H1 (cell line): ENCODE data around the gene CEBPE. TPM values are rescaled to one million over a fixed set of nuclear protein-coding genes. Genes with fewer than 3 reads are reported as not detected.

Source experiments
- ATF3 ChIP-seq: IDR thresholded peaks from 2 replicates; pipeline ENCODE4 v1.6.1; 2011; ENCODE audit warnings: low read depth, mild to moderate bottlenecking, low read length; ENCODE audit not compliant: insufficient read depth
- BACH1 ChIP-seq: IDR thresholded peaks from 2 replicates; pipeline ENCODE4 v1.6.1; 2012; ENCODE audit warnings: low read length, improper control_type of control experiment
- BRCA1 ChIP-seq: IDR thresholded peaks from 2 replicates; pipeline ENCODE4 v1.6.1; 2012; ENCODE audit warnings: low read depth, low read length, improper control_type of control experiment
- EZH2 ChIP-seq: fragments of 200-600 bp; sonication (generic); IDR thresholded peaks from 2 replicates; pipeline ENCODE4 v1.7.1; 2012; ENCODE audit warnings: low read depth, mild to moderate bottlenecking, moderate library complexity, low read length, inconsistent platforms; ENCODE audit not compliant: severe bottlenecking
- MAFK ChIP-seq: IDR thresholded peaks from 2 replicates; pipeline ENCODE4 v1.6.1; 2012; ENCODE audit warnings: low read depth, mild to moderate bottlenecking, improper control_type of control experiment, low read length
- PHF8 ChIP-seq: fragments of 200-600 bp; sonication (generic); conservative IDR thresholded peaks from 2 replicates; pipeline ENCODE4 v1.7.1; 2012; ENCODE audit warnings: low read depth, mild to moderate bottlenecking, inconsistent platforms, low read length, moderate library complexity
- SIN3A ChIP-seq, 2 experiments: IDR thresholded peaks in 1 of 2; conservative IDR thresholded peaks in 1 of 2; 2 replicates each; pipeline ENCODE4 v1.6.1; 2011 to 2012; ENCODE audit warnings: low read length in 2 of 2, improper control_type of control experiment in 1 of 2, low read depth in 1 of 2, mild to moderate bottlenecking in 1 of 2
- SP1 ChIP-seq: IDR thresholded peaks from 2 replicates; pipeline ENCODE4 v1.6.1; 2011; ENCODE audit warnings: low read depth, low read length
- TAF1 ChIP-seq: IDR thresholded peaks from 2 replicates; pipeline ENCODE4 v1.6.1; 2011; ENCODE audit warnings: mild to moderate bottlenecking, low read depth, low read length
- TAF7 ChIP-seq: optimal IDR thresholded peaks from 2 replicates; pipeline ENCODE3; 2011; ENCODE audit warnings: low read depth, mild to moderate bottlenecking, inconsistent platforms, low read length, moderate library complexity, borderline replicate concordance
- TBP ChIP-seq: IDR thresholded peaks from 2 replicates; pipeline ENCODE4 v1.6.1; 2011; ENCODE audit warnings: low read depth, low read length, improper control_type of control experiment
- YY1 ChIP-seq: IDR thresholded peaks from 2 replicates; pipeline ENCODE4 v1.6.1; 2011; ENCODE audit warnings: low read depth, mild to moderate bottlenecking, low read length
- polyA plus RNA-seq, 7 experiments: library from polyadenylated mRNA; depleted of rRNA in 3 of 7; stranded (reverse) in 5 of 7; unstranded in 2 of 7; fragments of >200 nt in 5 of 7; fragments of 200-250 nt in 2 of 7; gene quantifications; 1 replicate in 5 of 7; 2 replicates in 1 of 7; 4 replicates in 1 of 7; pipeline versions ENCODE4 v1.2.1 to v1.2.3, GENCODE V29; 2011 to 2013; ENCODE audit warnings: missing spikeins in 2 of 7, mixed read lengths in 2 of 7
- total RNA-seq: library from RNA; stranded (reverse); fragmentation: NEBNext Ultra II Directional; extraction: Animal tissue kit (Norgen Biotek cat#: 25700); gene quantifications from 2 replicates; pipeline ENCODE4 v1.2.1, GENCODE V29; 2021

CEBPE gene
- total and polyA plus RNA-seq, 2 of the 8 experiments (the other 6 are each of a cell fraction or from before 2014, with no cell fraction given): 0.05 TPM; not detected in 1

- TF ChIP-seq PHF8: peak; percentile 44
- no peak for TF ChIP-seq ATF3
- no peak for TF ChIP-seq EZH2
- peak; percentile 71 for TF ChIP-seq TBP
- no peak for TF ChIP-seq BRCA1
- TF ChIP-seq BACH1: 0 out of 2 replicates have a peak, but pooled peaks have one; percentile 23
- peak; percentile 31; the same call in 1 of the 2 replicates for TF ChIP-seq SP1
- peak; percentile 71 to 79; a peak in 3 of 4 replicates for TF ChIP-seq SIN3A (conservative IDR thresholded peaks at IDR 0.05 in 1 of 2, IDR thresholded peaks at IDR 0.05 in 1 of 2; ENCODE audit: low read depth in 1 of 2, low read length in 2 of 2)
- TF ChIP-seq MAFK: no peak
- peak; percentile 57 for TF ChIP-seq TAF1
- TF ChIP-seq YY1: no peak
- peak; percentile 75 for TF ChIP-seq TAF7
Measured at GRCh38 chr14:23095196-23096108, 23.6 kb downstream of the CEBPE start, which contains the start of gene C14orf119 (continued).
